Measurements from ENCODE around the gene PPIG. TPM values are rescaled to one million over a fixed set of nuclear protein-coding genes. Genes with fewer than 3 reads are reported as not detected.
A peak's percentile ranks its signal among the peaks of the same experiment; 100 is the strongest.

PPIG gene
- total and polyA plus RNA-seq, 9 of the 15 experiments (the other 6 are each of a cell fraction or from before 2014, with no cell fraction given): 52.5 to 166 (median 124) TPM

DNA sequence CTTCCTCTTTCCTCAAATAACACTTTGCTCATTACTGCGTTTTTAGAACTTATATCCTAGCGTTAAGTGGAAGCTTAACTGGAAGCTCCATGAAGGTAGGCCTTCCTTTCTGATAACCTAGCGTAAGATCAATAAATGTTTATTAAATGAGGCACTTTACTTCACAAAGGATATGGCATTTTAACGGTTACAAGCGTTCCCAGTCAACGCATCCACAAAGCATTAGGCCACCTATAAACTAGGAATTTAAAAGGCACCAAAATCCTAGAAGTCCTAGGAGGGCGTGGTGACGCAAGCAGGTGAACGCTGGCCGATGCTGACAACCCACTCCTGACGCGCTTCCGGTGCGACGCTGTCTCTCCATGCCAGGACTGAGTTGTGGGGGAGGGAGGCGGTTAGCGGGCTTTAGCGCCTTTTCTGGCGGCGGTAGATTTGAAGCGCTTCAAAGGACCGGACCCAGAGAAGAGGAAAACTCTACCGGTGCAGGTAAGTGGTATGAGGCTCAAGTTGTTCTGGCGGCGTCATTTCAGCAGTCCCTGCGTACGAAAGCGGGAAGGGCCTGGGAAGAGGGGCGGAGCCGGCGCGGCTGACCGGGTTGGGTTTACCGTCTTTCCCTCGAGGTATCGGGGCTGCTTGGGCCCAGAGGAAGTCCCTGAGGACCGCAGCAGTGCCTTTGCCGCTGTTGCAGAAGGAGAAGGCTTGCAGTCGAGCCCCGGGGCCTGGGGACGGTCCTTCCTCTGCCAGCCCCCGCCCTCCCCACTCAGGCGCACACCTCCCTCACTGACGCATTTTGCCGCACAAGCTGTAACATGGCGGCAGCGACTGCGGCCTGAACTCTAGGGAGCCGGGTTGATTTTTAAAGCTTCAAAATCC lies at the start of gene PPIG (continued):
- TF ChIP-seq, protein P1, sequence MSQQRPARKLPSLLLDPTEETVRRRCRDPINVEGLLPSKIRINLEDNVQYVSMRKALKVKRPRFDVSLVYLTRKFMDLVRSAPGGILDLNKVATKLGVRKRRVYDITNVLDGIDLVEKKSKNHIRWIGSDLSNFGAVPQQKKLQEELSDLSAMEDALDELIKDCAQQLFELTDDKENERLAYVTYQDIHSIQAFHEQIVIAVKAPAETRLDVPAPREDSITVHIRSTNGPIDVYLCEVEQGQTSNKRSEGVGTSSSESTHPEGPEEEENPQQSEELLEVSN (IDR thresholded peaks at IDR 0.05; ENCODE audit: borderline replicate concordance in 1 of 2, extremely low read depth in 1 of 2, insufficient read depth in 1 of 2, insufficient read length in 1 of 2, low read depth in 1 of 2, low read length in 1 of 2, poor library complexity in 1 of 2, severe bottlenecking in 1 of 2): peak; percentile 71 to 79
- no peak for TF ChIP-seq ZNF143 (CRISPR knock-in tag; IDR thresholded peaks at IDR 0.05)
- TF ChIP-seq HDAC8 (tag; IDR thresholded peaks at IDR 0.05): 0 out of 2 replicates have a peak, but pooled peaks have one; percentile 28
- TF ChIP-seq ZNF766 (CRISPR knock-in tag; conservative IDR thresholded peaks at IDR 0.05): peak; percentile 56; the same call in 1 of the 2 replicates
- no peak for TF ChIP-seq ILF3 (IDR thresholded peaks at IDR 0.05; ENCODE audit: borderline replicate concordance)
- peak in 1 of 2 experiments; percentile 89; a peak in 2 of 4 replicates for TF ChIP-seq CSDE1 (IDR thresholded peaks at IDR 0.05)
- 0 out of 2 replicates have a peak, but pooled peaks have one; percentile 36 for TF ChIP-seq CHCHD3 (CRISPR knock-in tag; IDR thresholded peaks at IDR 0.05)
- TF ChIP-seq ELF2 (CRISPR knock-in tag; IDR thresholded peaks at IDR 0.05): peak; percentile 66; the same call in 1 of the 2 replicates
- TF ChIP-seq, protein P2, sequence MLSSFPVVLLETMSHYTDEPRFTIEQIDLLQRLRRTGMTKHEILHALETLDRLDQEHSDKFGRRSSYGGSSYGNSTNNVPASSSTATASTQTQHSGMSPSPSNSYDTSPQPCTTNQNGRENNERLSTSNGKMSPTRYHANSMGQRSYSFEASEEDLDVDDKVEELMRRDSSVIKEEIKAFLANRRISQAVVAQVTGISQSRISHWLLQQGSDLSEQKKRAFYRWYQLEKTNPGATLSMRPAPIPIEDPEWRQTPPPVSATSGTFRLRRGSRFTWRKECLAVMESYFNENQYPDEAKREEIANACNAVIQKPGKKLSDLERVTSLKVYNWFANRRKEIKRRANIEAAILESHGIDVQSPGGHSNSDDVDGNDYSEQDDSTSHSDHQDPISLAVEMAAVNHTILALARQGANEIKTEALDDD (IDR thresholded peaks at IDR 0.05): peak; percentile 28; the same call in 1 of the 2 replicates
- TF ChIP-seq CHD4 (IDR thresholded peaks at IDR 0.05; ENCODE audit: insufficient read depth, insufficient replicate concordance, low read depth, low read length, poor library complexity, severe bottlenecking): peak; percentile 91
- no peak for TF ChIP-seq HSF4 (CRISPR knock-in tag; IDR thresholded peaks at IDR 0.05; ENCODE audit: borderline replicate concordance)
- 0 out of 2 replicates have a peak, but pooled peaks have one; percentile 39 for TF ChIP-seq ZNF263 (CRISPR knock-in tag; IDR thresholded peaks at IDR 0.05; ENCODE audit: borderline replicate concordance)
- TF ChIP-seq RBBP5 (IDR thresholded peaks at IDR 0.05; ENCODE audit: borderline replicate concordance, insufficient read depth, low read length, poor library complexity, severe bottlenecking): peak; percentile 93
- TF ChIP-seq FOSL1 (tag; conservative IDR thresholded peaks at IDR 0.05): peak; percentile 48; the same call in 1 of the 2 replicates
- TF ChIP-seq ZNF696 (CRISPR knock-in tag; conservative IDR thresholded peaks at IDR 0.05): 0 out of 2 replicates have a peak, but pooled peaks have one; percentile 22
- TF ChIP-seq, protein P3, sequence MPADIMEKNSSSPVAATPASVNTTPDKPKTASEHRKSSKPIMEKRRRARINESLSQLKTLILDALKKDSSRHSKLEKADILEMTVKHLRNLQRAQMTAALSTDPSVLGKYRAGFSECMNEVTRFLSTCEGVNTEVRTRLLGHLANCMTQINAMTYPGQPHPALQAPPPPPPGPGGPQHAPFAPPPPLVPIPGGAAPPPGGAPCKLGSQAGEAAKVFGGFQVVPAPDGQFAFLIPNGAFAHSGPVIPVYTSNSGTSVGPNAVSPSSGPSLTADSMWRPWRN (IDR thresholded peaks at IDR 0.05; ENCODE audit: low read depth): 0 out of 2 replicates have a peak, but pooled peaks have one; percentile 4
- TF ChIP-seq, protein P4, sequence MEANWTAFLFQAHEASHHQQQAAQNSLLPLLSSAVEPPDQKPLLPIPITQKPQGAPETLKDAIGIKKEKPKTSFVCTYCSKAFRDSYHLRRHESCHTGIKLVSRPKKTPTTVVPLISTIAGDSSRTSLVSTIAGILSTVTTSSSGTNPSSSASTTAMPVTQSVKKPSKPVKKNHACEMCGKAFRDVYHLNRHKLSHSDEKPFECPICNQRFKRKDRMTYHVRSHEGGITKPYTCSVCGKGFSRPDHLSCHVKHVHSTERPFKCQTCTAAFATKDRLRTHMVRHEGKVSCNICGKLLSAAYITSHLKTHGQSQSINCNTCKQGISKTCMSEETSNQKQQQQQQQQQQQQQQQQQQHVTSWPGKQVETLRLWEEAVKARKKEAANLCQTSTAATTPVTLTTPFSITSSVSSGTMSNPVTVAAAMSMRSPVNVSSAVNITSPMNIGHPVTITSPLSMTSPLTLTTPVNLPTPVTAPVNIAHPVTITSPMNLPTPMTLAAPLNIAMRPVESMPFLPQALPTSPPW (CRISPR knock-in tag; IDR thresholded peaks at IDR 0.05): peak; percentile 94
- TF ChIP-seq PTBP1 (IDR thresholded peaks at IDR 0.05; ENCODE audit: low read depth, low read length): no peak
- TF ChIP-seq MAFK (IDR thresholded peaks at IDR 0.05; ENCODE audit: low read length): peak; percentile 47
- peak; percentile 79; the same call in 1 of the 2 replicates for TF ChIP-seq PRMT5 (CRISPR knock-in tag; IDR thresholded peaks at IDR 0.05)
- TF ChIP-seq PHF20 (IDR thresholded peaks at IDR 0.05; ENCODE audit: partially characterized antibody): peak; percentile 97
- TF ChIP-seq MEF2A (IDR thresholded peaks at IDR 0.05; ENCODE audit: control insufficient read depth, low read depth, low read length): no peak
